ENCODE measurements around the gene BICDL2.

- TF ChIP-seq POLR2AphosphoS5 (IDR thresholded peaks at IDR 0.05; ENCODE audit: low read depth, low read length) = no peak
- TF ChIP-seq CTCF (IDR thresholded peaks at IDR 0.05) = no peak
- no peak for TF ChIP-seq EP300 (IDR thresholded peaks at IDR 0.05; ENCODE audit: borderline replicate concordance in 1 of 2, low read depth in 1 of 2, low read length in 1 of 2)
These were observed 22.6 kb downstream of the BICDL2 start for GRCh38 chr16:3013998-3014690.

Measured in SK-N-SH (cell line).